Tibial nerve (tissue), 4 donors: ENCODE data around the gene PKP4. TPM values are rescaled to one million over a fixed set of nuclear protein-coding genes. Genes with fewer than 3 reads are reported as not detected.
"Not testable (repeated sequence)": the region's sequence is repeated elsewhere in the genome, so short reads cannot be mapped to it uniquely, and the experiment has no call there.

Experiments
- DNase-seq, 2 donors: peaks; one replicate each; pipeline ENCODE4 v3.0.0-alpha.2; 2019; ENCODE audit warnings: low spot score in 2 of 2
- H3K27ac ChIP-seq, 4 donors: fragments of 200-600 bp; sonication (generic) in 3 of 4; one replicate each; pipeline ENCODE4 v1.5.1; 2017 to 2019; ENCODE audit warnings: mild to moderate bottlenecking in 1 of 4
- H3K27me3 ChIP-seq, 2 donors: fragments of 200-600 bp; sonication (generic) in 1 of 2; one replicate each; pipeline versions ENCODE4 v1.5.1 to v1.6.0; 2017 to 2019
- H3K36me3 ChIP-seq, 3 donors: fragments of 200-600 bp; sonication (generic); one replicate each; pipeline ENCODE4 v1.5.1; 2018 to 2019
- H3K4me1 ChIP-seq, 4 donors: fragments of 200-600 bp; sonication (generic) in 3 of 4; one replicate each; pipeline ENCODE4 v1.5.1; 2017 to 2019
- H3K4me3 ChIP-seq, 4 donors: fragments of 200-600 bp; sonication (generic) in 3 of 4; one replicate each; pipeline ENCODE4 v1.5.1; 2017 to 2019; ENCODE audit warnings: mild to moderate bottlenecking in 1 of 4, moderate library complexity in 1 of 4
- H3K9me3 ChIP-seq, 4 donors: fragments of 200-600 bp; sonication (generic) in 3 of 4; one replicate each; pipeline ENCODE4 v1.5.1; 2017 to 2019
- CTCF ChIP-seq, 5 experiments: fragments of 200-600 bp in 3 of 5; fragments of 450-650 bp in 2 of 5; sonication (generic) in 3 of 5; IDR thresholded peaks; one replicate each; pipeline ENCODE4 v1.5.1; 2016 to 2019; ENCODE audit warnings: antibody characterized with exemption in 5 of 5, mild to moderate bottlenecking in 3 of 5, moderate library complexity in 2 of 5
- EP300 ChIP-seq, 2 donors: sonication (generic); formaldehyde crosslinking; IDR thresholded peaks; one replicate each; pipeline ENCODE4 v1.6.1; 2017; ENCODE audit warnings: antibody characterized with exemption in 2 of 2, mild to moderate bottlenecking in 1 of 2
- POLR2A ChIP-seq, 2 donors: fragments of 450-650 bp; IDR thresholded peaks; one replicate each; pipeline ENCODE4 v1.6.1; 2017; ENCODE audit warnings: antibody characterized with exemption in 2 of 2, mild to moderate bottlenecking in 2 of 2, moderate library complexity in 2 of 2
- WGBS, 2 donors: methylation state at CpG; one replicate each; pipeline ENCODE4 v1.1.5; 2018; 5-methylcytosine and 5-hydroxymethylcytosine counted together
- total RNA-seq, 4 donors: library from RNA; depleted of rRNA; stranded (reverse); fragments of >200 nt; gene quantifications; one replicate each; pipeline ENCODE4 v1.1.0, GENCODE V29; 2016

The PKP4 gene
- total RNA-seq, 4 donors from 2014 or later = 57.8 to 100 (median 92.0) TPM

GRCh38 chr2:158473719-158474392 lies 17.1 kb downstream of the PKP4 start:
- Histone ChIP-seq H3K4me3 (no peak overlapping the region), H3K27me3 (no peaks in the 10 kb centered on the region), H3K9me3 (no peaks in the 10 kb centered on the region), H3K36me3 (peaks cover 0 to 14% (median 0%) of the 10 kb centered on the region in 3 donors), H3K4me1 (peaks cover 0 to 16% (median 3%) of the 10 kb centered on the region in 4 donors), H3K27ac (no peak overlapping the region)
- no peak for DNase-seq
- WGBS, 2 donors = 78 to 79% methylated on average over 8 of the region's 8 CpGs
- TF ChIP-seq EP300 (IDR thresholded peaks at IDR 0.05) (no peak), CTCF (IDR thresholded peaks at IDR 0.05) (no peak), POLR2A (IDR thresholded peaks at IDR 0.05) (no peak)

- not testable (repeated sequence) for H3K9me3 ChIP-seq, H3K27me3 ChIP-seq, DNase-seq, H3K4me3 ChIP-seq, H3K27ac ChIP-seq
- Histone ChIP-seq H3K4me1 (peaks cover 0 to 21% (median 3%) of the 10 kb centered on the region in 4 donors), H3K36me3 (peaks cover 0 to 14% (median 0%) of the 10 kb centered on the region in 3 donors)
- WGBS, 2 donors = 90 to 94% methylated on average over 3 of the region's 3 CpGs
These were observed 17.8 kb downstream of the PKP4 start for GRCh38 chr2:158474526-158475011.

GRCh38 chr2:158477202-158477601 lies 20.4 kb downstream of the PKP4 start:
- TF ChIP-seq EP300 (IDR thresholded peaks at IDR 0.05) = no peak
- Histone ChIP-seq H3K27ac (peak overlapping the region in 2 of 4 donors; percentile 15 to 45), H3K4me1 (peaks cover 0 to 22% (median 3%) of the 10 kb centered on the region in 4 donors), H3K9me3 (no peaks in the 10 kb centered on the region), H3K27me3 (no peaks in the 10 kb centered on the region), H3K4me3 (no peak overlapping the region), H3K36me3 (peaks cover 0 to 6% (median 0%) of the 10 kb centered on the region in 3 donors)
- DNase-seq = no peak
- WGBS, 2 donors = 48 to 58% methylated on average over 3 of the region's 3 CpGs

GRCh38 chr2:158478237-158478636 lies 21.5 kb downstream of the PKP4 start:
- DNase-seq = no peak
- no peak overlapping the region for H3K4me3 ChIP-seq
- peaks cover 0 to 2% (median 0%) of the 10 kb centered on the region in 3 donors for H3K36me3 ChIP-seq
- no peaks in the 10 kb centered on the region for H3K27me3 ChIP-seq
- H3K9me3 ChIP-seq = no peaks in the 10 kb centered on the region
- 61 to 66% methylated on average over 6 of the region's 6 CpGs for WGBS, 2 donors
- peaks cover 0 to 22% (median 3%) of the 10 kb centered on the region in 4 donors for H3K4me1 ChIP-seq
- H3K27ac ChIP-seq = peak overlapping the region in 2 of 4 donors; percentile 15 to 45
- no peak for TF ChIP-seq POLR2A (IDR thresholded peaks at IDR 0.05)
- no peak for TF ChIP-seq CTCF (IDR thresholded peaks at IDR 0.05)
- TF ChIP-seq EP300 (IDR thresholded peaks at IDR 0.05) = no peak

- no peaks in the 10 kb centered on the region for H3K27me3 ChIP-seq
- WGBS, 2 donors = 30 to 31% methylated on average over 1 of the region's 1 CpG
- H3K4me3 ChIP-seq = no peak overlapping the region
- peak overlapping the region in 1 of 4 donors; percentile 15 for H3K27ac ChIP-seq
- no peak for TF ChIP-seq POLR2A (IDR thresholded peaks at IDR 0.05)
- no peak for TF ChIP-seq EP300 (IDR thresholded peaks at IDR 0.05)
- TF ChIP-seq CTCF (IDR thresholded peaks at IDR 0.05) = no peak
- no peaks in the 10 kb centered on the region for H3K9me3 ChIP-seq
- H3K4me1 ChIP-seq = peaks cover 0 to 22% (median 3%) of the 10 kb centered on the region in 4 donors
- no peaks in the 10 kb centered on the region for H3K36me3 ChIP-seq
- DNase-seq = no peak
These were observed 22.1 kb downstream of the PKP4 start for GRCh38 chr2:158478816-158479215.

GRCh38 chr2:158481116-158481515 lies 24.4 kb downstream of the PKP4 start:
- no peaks in the 10 kb centered on the region for H3K36me3 ChIP-seq
- no peaks in the 10 kb centered on the region for H3K9me3 ChIP-seq
- no peaks in the 10 kb centered on the region for H3K27me3 ChIP-seq
- H3K27ac ChIP-seq = no peak overlapping the region
- H3K4me1 ChIP-seq = peaks cover 0 to 22% (median 3%) of the 10 kb centered on the region in 4 donors
- no peak for DNase-seq
- WGBS, 2 donors = 97 to 100% methylated on average over 1 of the region's 1 CpG
- TF ChIP-seq EP300 (IDR thresholded peaks at IDR 0.05) = no peak
- no peak for TF ChIP-seq POLR2A (IDR thresholded peaks at IDR 0.05)
- no peak for TF ChIP-seq CTCF (IDR thresholded peaks at IDR 0.05)
- no peak overlapping the region for H3K4me3 ChIP-seq
